Fibroblast of upper back skin (primary cell): Measurements from ENCODE around the gene HJURP.
A peak's percentile ranks its signal among the peaks of the same experiment; 100 is the strongest.

Experiments
- DNase-seq: peaks from one replicate; pipeline ENCODE4 v3.0.0-alpha.2; 2013

Gene HJURP

DNA sequence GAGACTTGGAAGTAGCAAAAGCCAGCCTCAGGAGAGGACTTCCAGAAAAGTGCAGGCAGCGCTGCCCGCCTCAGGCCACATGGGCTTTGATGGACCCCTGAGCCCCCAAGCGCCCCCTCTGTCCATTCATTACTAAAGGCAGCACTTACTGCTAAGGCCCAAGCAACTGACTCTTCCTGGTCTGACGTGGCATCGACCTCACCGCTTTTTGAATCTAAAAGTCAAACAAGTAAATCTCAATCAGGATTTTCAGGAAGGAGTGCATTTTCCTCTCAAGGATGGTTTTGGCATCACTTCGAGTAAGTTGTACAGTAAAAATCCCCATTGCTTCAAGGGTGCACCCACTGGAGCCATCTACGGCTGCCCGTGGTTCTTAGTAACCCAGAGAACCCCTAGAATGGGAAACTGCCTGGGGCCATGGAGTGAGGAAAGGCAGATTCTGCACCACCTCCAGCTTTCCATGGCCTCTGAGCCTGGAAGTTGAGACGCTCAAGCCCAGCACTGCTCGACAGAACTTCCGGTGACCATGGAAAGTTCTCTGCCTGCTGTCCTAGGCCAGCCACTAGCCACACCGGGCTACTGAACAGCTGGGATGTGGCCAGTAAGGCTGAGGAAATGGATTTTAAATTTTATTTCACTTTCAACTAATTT, 7.0 kb downstream of the HJURP start:
- no peak for DNase-seq

DNA sequence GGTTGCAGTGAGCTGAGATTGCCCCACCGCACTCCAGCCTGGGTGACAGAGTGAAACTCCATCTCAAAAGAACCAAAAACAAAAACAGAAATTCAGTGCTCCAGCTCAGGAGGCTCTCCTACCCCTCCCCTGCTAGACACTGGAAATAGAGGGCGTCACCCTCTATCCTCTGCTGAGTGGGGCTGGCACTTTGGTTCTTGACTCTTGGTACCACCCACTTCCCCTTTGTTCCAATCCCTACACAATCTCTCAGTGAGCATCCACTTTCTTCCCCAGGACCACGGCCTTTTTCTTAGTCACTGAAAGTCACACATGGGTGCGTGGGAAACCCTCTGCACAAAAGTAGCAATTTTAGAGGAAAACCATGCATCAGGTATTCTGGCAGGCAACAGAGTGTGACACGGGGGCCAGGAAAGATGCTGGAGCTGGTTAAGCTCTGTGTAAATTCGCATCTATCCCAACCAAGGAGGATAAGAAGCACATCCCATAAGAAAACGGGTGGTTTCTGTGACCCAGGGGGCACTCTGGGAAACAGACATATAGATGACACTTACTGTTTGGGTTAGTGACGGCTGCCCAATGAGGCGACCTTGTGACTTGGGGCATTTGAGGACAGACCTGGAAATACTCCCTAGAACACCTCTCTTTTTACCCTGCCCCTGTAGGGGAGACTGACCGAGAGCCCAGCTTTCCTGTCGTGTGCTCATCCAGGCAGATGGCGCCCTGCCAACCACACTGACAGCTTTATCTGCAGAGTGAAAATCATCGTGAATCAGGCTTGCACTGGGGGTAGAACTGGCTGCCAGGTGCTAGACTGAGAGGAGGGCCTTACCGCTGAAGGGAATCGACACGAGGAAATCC, 7.7 kb downstream of the HJURP start:
- peak; percentile 6 for DNase-seq

DNA sequence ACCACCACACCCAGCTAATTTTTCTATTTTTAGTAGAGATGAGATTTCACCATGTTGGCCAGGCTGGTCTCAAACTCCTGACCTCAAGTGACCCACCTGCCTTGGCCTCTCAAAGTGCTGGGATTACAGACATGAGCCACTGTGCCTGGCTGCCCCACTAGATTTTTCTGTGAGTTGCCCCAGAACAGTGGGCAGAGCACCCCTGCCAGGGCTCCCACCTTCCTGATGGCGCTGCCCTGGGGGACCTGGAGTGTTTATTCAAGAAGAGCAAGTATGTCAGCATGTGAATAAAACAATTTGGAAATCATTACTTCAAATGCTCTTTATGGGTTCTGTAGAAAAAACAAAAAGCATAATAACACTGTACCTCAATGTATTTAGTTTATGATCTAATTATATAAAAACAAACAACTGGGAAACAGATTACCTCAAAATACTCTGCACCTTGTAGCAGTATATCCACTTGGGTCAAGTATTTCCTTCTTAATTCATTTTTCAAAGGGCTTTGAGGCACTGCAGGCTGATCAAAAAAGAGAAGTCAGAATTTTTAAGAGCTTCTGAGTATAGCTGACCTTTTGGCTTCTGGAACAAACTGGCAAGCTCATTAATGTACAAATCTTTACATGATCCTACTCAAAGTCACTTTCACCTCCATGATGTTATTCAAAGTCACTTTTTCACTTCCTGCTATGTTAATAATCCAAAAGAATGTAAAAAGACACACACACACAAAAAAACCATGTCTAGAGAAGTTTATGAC, 8.9 kb downstream of the HJURP start:
- DNase-seq = no peak

DNA sequence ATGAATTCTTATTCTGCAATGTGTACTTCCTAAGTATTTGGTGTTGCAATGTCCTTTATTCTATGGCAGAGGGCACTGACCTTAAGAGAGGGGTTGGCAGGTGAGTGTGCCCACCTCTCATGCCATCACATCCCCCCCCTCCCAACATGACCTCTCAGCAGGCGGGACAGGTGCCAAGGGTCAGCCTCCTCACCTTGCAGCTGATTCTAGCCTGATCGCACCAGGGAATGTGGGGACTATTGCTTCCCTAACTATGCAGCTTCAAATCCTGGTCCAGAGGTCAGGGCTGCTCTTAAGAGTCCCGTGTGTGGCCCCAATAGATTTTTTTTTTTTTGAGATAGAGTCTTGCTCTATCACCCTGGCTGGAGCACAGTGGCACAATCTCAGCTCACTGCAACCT, 9.5 kb downstream of the HJURP start:
- no peak for DNase-seq

DNA sequence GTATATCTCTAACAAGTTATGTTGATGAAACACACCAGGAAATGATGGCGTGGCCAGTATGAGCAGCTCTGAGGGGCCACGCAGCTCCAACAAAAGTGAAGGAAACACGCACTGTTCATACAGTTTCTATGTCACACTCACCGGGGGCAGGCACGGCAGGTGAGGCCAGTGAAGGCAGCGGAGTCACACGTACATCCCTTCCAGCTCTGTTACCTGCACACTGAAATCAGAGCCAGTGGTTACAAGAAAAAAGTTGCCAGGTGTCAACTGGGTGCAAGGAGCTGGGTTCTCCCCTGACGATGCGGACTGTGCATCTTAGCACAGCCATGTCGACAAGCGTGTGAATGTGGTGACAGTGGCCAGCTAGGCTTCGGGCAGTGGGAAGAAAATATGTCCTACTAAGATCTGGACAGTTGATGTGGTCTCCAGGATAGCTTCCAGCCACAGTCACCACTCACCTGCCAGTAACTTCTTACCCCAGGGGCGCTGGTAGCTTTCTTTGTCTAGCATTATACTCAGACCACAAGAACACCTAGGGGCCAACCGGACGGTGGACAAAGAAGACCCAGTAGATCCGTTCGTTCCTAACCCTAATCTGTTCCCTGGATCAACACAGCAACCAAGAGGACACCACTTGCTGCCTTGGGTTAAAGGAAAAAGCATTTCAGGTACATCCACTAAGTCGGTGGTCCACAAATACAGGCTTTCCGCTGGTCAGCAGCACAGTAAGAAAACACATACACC, 10.1 kb downstream of the HJURP start:
- DNase-seq = no peak

DNA sequence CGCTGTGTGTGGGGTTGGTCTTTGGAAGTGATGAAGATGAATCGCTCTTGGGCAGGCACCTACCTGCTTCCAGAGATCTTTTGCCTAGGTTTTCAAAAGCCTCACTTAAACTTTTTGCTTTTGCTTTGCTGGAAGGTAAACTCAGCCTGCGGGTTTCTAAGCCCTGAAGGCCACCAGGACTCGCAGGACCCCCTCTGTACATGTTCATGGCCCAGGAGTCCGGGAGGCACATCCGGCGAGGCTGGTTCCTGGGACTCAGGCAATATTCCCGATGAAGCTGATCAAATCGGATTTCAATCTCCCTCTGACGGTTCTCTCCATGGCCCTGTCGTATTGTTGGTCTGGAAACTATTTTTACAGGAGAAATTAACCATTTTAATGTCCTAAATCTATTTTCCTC, 13.2 kb downstream of the HJURP start:
- no peak for DNase-seq

DNA sequence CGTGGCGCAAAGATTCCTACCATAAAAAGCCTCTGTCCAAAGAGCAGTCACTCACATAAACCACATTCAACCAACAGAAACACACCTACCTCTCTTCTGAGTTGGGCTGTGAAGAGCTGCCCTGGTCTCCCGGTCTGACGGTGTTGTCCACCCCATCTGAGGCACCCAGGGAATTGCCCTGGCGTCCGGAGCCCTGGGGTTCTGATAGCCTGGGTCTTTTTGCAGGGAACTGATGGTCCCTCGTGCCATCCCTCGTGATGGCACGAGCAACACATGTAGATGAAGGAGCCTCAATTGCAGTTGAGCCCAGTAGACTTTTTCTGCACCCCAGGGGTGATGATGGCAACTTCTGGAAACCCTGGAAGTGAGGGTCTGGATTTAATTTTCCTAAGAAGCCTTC, 13.8 kb downstream of the HJURP start:
- DNase-seq = no peak

DNA sequence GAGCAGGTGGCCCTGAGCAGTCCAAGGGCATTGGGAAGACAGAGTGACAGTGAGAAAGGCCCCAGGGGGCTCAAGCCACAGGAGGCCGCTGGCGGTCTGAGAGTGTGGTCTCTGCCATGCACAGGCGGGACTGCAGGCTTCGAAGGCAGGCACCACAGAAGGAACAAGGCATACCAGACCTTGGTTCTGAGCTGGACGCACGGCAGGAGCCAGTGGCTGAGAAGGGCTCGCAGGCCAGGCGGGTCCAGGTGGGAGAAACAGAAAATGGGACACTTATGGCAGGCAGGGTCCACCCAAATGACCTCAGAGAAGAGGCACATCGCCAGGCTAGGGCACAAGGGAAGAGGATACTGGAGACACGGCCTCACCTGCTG, 14.9 kb downstream of the HJURP start:
- DNase-seq = no peak

DNA sequence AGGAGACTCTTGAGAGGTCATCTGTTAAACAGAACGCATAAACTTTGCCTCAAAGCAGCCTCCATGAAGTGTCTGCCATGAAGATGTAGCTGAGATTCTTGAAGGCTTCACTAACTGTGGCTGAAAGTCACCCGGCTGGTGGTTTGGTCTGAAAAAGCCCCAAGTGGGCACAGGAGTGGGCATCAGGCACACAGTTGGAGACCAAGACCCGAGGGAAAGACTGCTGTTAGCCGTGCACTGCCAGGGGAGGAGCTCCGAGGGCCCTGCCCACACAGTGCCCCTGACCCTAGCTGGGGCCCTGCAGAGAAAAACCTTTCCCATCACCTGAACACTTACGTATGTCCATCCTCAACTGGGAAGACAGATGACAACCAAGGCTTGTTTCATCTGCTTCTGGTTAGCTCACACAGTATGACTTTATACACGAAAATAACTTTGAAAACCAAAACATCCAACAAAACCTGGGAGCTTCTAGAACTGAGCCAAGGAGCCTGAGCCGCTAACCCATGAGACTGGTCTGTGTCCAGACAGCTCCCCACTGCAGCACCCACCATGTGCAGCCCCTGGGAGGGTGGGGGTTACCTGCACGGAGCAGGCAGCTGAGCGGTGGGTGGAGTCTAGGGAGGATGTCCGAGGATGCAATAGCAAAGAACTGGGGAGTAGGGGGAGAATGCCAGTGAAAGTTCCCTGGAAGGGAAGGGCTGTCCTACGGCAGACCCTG, 15.4 kb downstream of the HJURP start:
- DNase-seq = no peak

DNA sequence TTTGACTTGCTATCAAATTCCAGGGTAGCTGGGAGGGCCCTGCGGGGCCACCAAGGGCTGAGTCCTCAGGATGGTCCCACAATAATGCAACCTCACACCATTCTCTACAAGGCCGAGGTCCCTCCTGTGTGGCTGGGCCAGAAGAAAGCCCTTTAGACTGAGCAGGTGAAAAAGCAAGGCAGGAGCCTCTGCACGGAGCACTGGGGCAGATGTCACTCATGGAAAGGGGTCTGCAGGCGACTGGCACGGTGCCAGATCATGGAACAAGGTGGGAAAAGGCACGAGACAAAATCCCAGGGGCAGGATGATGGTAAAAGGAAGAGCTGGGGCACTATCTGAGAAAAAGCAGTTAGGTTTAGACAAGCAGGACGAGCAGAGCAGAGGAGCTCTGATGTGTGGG, 16.1 kb downstream of the HJURP start:
- no peak for DNase-seq

DNA sequence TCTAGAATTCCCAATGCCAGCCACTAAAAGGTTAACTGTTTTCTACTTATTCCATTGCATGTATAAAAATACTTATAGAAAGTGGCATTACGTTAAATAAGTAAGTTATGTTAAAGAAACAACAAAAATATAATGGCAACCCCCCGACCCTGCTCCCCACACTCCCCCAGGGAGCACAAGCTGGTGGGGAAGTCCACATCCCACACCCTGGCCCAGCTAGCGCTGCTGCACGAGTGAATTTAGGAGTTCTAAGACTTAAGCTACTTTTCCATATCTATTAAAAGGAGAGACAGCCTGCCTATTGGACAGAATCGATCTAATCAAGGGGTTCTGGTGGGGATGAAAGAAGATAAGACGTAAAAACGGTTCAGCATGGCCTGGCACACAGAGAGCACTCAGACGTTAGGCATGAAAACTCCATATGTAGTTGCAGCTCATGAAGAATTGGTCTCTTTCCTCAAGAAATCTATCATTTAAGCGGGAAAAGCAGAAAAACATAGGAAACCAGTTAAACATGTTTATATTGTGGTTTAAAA, 16.6 kb downstream of the HJURP start:
- DNase-seq = no peak

DNA sequence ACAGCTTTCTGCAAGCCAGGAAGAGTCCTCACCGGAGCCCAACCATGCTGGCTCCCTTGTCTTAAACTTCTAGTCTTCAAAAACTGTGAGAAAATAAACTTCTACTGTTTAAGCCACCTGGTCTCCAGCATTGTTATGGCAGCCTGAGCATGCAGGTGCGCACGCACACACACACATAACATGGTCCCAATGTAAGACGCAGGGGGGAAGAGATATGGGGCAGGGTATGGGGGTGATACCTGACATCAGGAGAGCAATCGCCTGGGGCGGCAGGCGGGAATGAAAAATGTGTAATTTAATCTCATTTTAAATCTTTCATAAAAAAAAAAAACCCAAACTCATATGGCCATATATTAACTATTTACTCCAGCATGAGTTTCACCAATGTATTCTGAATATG, 18.0 kb downstream of the HJURP start:
- no peak for DNase-seq

DNA sequence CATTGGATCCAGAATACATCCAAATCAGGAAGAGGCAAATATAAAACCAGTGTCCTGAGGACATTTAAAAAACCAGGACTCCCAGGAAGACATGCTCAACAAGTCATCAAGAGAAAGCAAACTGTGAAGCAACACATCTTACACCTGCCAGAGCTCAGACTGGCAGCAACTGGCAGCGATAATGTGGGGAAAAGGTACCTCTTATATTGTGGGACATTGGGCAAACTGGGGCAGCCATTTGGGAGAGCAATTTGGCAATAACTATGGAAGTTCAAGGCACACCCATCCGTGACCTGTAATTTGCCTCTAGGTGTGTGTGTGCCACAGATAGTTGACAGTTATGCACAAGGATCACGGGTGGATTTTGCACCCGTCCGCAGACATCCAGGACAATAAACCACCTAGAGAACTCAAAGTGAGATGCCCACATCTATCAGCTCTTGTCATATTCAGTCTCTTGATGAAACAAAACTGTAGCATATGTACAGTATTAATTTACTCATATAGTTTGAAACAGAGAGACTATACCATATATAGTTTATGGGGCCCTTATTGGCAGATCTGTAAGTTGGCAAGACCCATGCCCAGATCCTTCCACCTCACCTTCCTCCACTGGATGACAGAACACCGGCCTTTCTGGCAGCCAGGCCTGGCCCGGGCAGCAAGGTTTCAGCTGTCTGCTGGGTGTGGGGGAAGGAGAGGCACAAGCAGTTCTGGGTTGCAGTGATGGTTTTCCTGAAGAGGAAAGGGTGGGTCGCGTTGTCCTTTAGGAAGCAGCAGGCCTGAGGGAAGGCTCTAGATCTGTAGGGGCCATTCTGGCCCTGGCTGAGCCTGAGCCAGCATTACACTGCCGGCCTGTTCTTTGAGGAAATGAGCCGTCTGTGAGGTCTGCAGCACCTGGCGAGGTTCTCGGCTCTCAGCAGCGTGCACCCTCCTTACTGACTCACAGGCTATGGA, 18.8 kb downstream of the HJURP start:
- DNase-seq = no peak

DNA sequence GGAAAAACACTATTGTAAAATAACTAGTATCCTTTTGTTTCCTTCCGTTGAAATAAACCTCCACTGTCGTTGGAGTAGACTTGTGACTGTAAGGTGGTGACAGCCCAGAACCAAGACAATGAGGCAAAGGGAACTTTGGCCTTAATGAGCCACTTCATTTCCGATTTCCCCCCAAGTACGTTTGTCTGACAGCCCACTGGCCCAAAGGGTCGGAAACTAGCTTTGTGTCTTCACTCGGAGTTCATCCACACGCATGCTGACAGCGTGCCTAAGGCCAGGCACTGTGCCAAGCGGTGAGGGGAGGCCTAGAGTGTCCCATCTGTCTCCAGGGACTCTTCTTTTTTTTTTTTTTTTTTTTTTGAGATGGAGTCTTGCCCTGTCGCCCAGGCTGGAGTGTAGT, 21.0 kb downstream of the HJURP start:
- no peak for DNase-seq

DNA sequence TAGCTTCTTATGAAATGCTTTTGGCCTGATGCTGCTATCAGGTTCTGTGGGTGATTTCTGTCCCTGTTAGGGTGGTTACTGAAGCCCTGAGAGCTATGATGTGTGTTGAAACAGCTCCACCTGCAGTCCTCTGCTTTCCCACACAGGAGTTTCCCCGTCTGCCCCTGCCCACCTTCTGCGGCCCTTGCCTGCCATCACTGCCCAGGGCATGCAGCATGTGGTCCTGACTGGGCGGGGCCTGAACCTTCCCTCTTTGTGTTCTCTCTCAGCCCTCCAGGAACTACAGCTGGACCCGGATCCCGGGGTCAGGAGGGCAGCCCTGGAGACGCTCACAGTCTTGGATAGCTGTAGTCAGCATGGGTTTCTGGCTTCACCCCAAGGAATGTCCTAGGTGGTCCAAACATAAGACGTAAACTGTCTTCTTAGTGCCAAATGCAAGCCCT, 21.4 kb downstream of the HJURP start:
- peak; percentile 42 for DNase-seq

DNA sequence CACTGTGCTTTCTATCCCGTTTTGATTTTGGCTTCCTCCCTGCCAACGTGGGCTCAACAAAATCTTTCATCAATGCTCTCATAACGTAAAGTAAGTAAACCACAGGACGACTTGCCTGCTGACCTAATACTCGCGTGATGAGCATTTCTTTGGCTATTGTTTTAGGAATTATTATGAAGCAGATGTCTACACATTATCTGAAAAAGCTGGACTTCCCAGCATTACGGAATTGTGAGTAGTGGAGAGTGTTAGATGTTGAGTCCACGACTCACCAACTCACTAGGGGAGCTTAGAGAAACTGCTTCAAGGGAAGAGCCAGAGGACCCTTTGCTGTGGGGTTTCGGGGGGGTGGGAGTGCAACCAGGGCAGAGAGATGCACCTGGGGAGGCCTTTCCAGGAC, 21.9 kb downstream of the HJURP start:
- peak; percentile 46 for DNase-seq

DNA sequence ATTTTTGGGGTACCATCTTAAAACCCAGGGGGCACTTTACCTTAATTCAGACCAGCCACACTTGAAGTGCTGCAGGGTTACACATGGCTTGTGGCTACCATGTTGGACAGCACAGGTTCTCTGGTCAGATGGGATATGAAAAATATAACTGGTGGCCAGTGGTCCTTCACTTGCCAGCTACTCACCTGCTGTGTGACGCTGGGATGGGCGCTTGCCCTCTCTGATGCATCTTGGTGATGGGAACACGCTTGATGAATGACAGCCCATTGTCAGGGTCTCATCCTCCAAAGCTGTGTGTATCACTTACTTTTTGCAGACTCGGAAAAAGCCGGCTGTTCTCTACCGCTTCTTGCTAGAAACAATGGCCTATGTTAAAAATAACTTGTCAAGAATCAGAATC, 22.5 kb downstream of the HJURP start:
- no peak for DNase-seq

DNA sequence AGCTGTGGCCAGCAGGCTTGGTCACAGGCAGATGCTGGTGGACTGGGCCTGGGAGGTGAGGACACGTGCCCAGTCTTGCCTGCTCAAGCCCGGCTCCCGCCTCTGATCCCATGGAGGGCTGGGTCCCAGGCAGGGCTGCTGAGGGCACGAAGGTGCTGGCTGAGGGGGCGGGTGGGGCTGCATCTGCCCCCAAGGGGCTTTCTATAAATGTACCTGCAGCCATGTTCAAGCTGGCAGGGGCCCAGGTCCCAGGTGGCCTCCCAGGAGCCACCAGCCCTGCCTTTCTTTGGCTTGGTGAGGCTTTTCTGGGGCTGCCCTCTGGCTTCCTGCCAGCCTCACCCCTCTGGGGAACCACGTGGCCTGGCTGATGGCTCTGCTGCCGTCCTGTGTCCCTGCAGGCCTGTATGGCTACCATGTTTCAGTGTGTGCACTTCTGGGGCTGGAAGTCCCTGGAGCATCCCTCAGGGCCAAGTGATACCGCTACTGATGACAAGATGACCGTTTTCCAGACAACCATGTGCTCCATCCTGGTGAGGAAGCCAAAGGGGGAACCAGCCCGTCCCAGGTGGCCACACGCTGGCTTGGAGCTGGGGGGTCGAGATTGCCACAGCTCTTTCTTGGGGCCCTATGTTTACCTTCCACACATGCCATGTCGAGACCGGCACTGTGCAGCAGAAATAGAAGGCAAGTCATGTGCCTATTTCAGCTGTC, 23.2 kb downstream of the HJURP start:
- no peak for DNase-seq

DNA sequence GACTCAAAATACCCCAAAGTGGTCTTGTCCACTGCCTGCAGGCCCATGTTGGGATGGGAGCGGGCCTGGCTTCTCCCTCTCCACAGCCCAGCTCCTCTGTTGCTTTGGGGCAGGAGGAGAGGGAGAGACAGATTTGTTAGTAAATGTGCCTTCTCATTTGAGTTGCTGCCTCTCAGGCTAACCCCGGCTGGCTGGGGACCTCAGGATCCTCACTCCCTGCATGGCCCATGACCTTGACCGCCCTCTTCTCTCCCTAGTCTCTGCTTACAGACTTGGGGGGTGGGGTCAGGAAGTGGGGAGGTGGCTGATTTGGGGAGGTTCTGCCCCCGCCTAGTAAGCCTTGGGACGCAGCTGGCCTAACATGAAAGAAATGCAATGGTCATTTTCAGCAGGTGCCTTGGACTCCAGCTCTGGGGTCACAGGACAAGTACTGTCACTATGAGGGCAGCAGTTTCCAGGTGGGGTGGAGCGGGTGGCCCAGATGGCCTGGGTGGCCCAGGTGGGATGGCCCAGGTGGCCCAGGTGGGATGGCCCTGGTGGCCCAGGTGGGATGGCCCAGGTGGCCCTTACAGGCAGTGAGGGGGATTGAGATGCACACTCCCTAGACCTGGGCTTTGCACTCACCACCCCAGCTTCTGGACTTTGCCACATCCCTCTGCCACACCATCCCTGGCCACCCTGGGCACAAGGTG, 24.1 kb downstream of the HJURP start:
- no peak for DNase-seq
